ENCODE data around the gene GJA3. TPM values are rescaled to one million over a fixed set of nuclear protein-coding genes. Genes with fewer than 3 reads are reported as not detected.
A peak's percentile ranks its signal among the peaks of the same experiment; 100 is the strongest.

Gene GJA3
- total and polyA plus RNA-seq, 2 of the 8 experiments (the other 6 are each of a cell fraction or from before 2014, with no cell fraction given): 0.12 to 0.60 TPM

- CTCF ChIA-PET (ENCODE audit: partially characterized antibody): interaction anchor here (0.6 to 2.3 kb wide), 11 partner anchors 9 to 311 kb away, joined by 3 to 17 read pairs (median 3); no protein-coding TSS in a partner anchor
- no peak overlapping the region for H3K4me3 ChIP-seq (ENCODE audit: extremely low read depth in 1 of 4, insufficient read depth in 2 of 4, low read depth in 3 of 4, low read length in 4 of 4)
- FAIRE-seq (peak; percentile 89), DNase-seq (ENCODE audit: low read depth in 1 of 2, low spot score in 2 of 2) (no peak)
- TF ChIP-seq RAD21 (IDR thresholded peaks at IDR 0.05 in 1 of 2, conservative IDR thresholded peaks at IDR 0.05 in 1 of 2; ENCODE audit: low read depth in 2 of 2, low read length in 2 of 2) (peak; percentile 86 to 92), CTCF (IDR thresholded peaks at IDR 0.05; ENCODE audit: control extremely low read depth in 1 of 3, insufficient read depth in 1 of 3, low read depth in 1 of 3, low read length in 3 of 3) (peak; percentile 43 to 83 (median 80)), YY1 (IDR thresholded peaks at IDR 0.05; ENCODE audit: low read depth, low read length) (no peak)
- H3K56ac ChIP-seq (replicated peaks; ENCODE audit: insufficient read length, low read depth, low read length): no peak overlapping the region
- H3K27me3 ChIP-seq (replicated peaks in 1 of 4; ENCODE audit: control insufficient read depth in 3 of 4, extremely low read depth in 1 of 4, insufficient read depth in 3 of 4, low read length in 3 of 4): peaks cover 0 to 5% (median 0%) of the 10 kb centered on the region in 4 experiments; a peak in 1 of 7 replicates
- no peak overlapping the region for H3K18ac ChIP-seq (ENCODE audit: extremely low read depth, low read length)
- no peak overlapping the region for H2BK12ac ChIP-seq (ENCODE audit: low read depth, low read length)
- H3K27ac ChIP-seq (ENCODE audit: low read depth, low read length): no peak overlapping the region
- H4K5ac ChIP-seq (ENCODE audit: insufficient read length, low read depth, low read length): no peak overlapping the region
- no peaks in the 10 kb centered on the region for H3K79me1 ChIP-seq (ENCODE audit: low read depth, low read length)
- no peak overlapping the region for H3K23ac ChIP-seq (ENCODE audit: insufficient read length)
- H3K9ac ChIP-seq (replicated peaks in 1 of 4; ENCODE audit: extremely low read depth in 1 of 4, low read depth in 3 of 4, low read length in 3 of 4): no peak overlapping the region
- WGBS, 2 experiments (ENCODE audit: extremely low coverage in 1 of 2, insufficient coverage in 1 of 2, insufficient read length in 1 of 2, insufficient replicate concordance in 2 of 2, low coverage in 1 of 2, low lambda C conversion rate in 2 of 2, missing lambda C conversion rate in 1 of 2): 35% methylated on average over 5 of the region's 5 CpGs; no CpG with 5 or more reads in 1 of the 2 experiments
- no peaks in the 10 kb centered on the region for H4K20me1 ChIP-seq (replicated peaks in 1 of 2; ENCODE audit: control insufficient read depth in 1 of 2, insufficient read depth in 2 of 2, low read length in 2 of 2)
- H3K36me3 ChIP-seq (ENCODE audit: control insufficient read depth in 2 of 4, insufficient read depth in 4 of 4, low read length in 3 of 4): no peaks in the 10 kb centered on the region
- H3K4me1 ChIP-seq (replicated peaks in 1 of 4; ENCODE audit: control insufficient read depth in 3 of 4, insufficient read depth in 4 of 4, low read length in 3 of 4): no peaks in the 10 kb centered on the region
- no peak overlapping the region for H3K4me2 ChIP-seq (ENCODE audit: insufficient read depth in 1 of 2, low read depth in 2 of 2, low read length in 2 of 2)
- H3K79me2 ChIP-seq (ENCODE audit: control insufficient read depth in 1 of 2, insufficient read depth in 2 of 2, low read length in 2 of 2): no peaks in the 10 kb centered on the region
- H2BK120ac ChIP-seq (replicated peaks; ENCODE audit: low read depth, low read length): no peak overlapping the region
- H4K8ac ChIP-seq (ENCODE audit: extremely low read depth, insufficient read depth, low read length): no peak overlapping the region
- no peak overlapping the region for H4K91ac ChIP-seq (replicated peaks; ENCODE audit: insufficient read length, low read length)
- no peaks in the 10 kb centered on the region for H3K9me3 ChIP-seq (ENCODE audit: insufficient read depth in 2 of 2, low read depth in 1 of 2, low read length in 1 of 2)
- no peaks in the 10 kb centered on the region for H3K23me2 ChIP-seq (ENCODE audit: low read depth, low read length)
- no peak overlapping the region for H2BK5ac ChIP-seq (ENCODE audit: low read depth, low read length)
- H2BK15ac ChIP-seq (ENCODE audit: low read length): no peak overlapping the region
- H2AFZ ChIP-seq (ENCODE audit: low read length): no peak overlapping the region
- POLR2A ChIA-PET (ENCODE audit: partially characterized antibody): no interaction called here
- H2AK5ac ChIP-seq (ENCODE audit: low read depth, low read length): no peak overlapping the region
- H2BK20ac ChIP-seq (ENCODE audit: low read length): no peak overlapping the region
- H3K4ac ChIP-seq (replicated peaks; ENCODE audit: insufficient read length, low read depth, low read length): no peak overlapping the region
- H3K14ac ChIP-seq (ENCODE audit: insufficient read length): no peak overlapping the region
Observed at GRCh38 chr13:20182231-20182846, 21.5 kb upstream of the GJA3 start.
